Measurements from ENCODE around the gene AUH.

GRCh38 chr9:91241909-91242308 lies 119.8 kb downstream of the AUH start:
- TF ChIP-seq POLR2A (IDR thresholded peaks at IDR 0.05) (no peak), CTCF (IDR thresholded peaks at IDR 0.05 in 4 of 5, conservative IDR thresholded peaks at IDR 0.05 in 1 of 5) (no peak)
